ENCODE results near the gene DET1. TPM values are rescaled to one million over a fixed set of nuclear protein-coding genes. Genes with fewer than 3 reads are reported as not detected.

Gene DET1
- total RNA-seq, 1 experiment from 2014 or later: 5.2 TPM

DNA sequence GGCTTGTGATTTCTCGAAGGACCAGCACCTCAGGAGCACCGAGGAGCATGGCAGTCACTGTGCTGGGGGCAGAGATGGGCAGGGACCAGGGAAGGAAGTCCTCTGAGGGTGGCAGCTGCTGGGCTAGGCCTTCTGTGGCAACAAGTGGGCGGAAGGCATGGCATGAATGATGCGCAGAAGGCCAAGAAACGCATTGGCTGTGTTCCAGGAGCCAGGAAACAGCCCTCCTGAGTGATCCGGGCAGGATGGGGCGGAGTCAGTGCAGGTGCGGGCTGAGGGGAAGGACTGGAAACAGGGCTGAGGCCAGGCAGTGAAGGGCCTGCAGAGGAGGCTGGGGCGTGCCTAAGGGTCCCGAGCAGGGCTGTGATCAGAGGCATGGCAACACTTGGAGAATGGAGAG is 55.3 kb downstream of the DET1 start:
- no TSS peak for BruUV-seq (replicated peaks)
- Histone ChIP-seq H3K27ac (ENCODE audit: low read length) (no peak overlapping the region), H3K4me3 (ENCODE audit: low read depth in 2 of 2, low read length in 2 of 2) (no peak overlapping the region), H3K4me1 (ENCODE audit: control insufficient read depth, insufficient read depth, low read length) (no peaks in the 10 kb centered on the region), H3K36me3 (ENCODE audit: control insufficient read depth, insufficient read depth, low read length) (no peaks in the 10 kb centered on the region), H3K27me3 (ENCODE audit: control insufficient read depth, insufficient read depth, low read length) (no peaks in the 10 kb centered on the region), H3K9me3 (ENCODE audit: control insufficient read depth, insufficient read depth, low read depth, low read length) (no peaks in the 10 kb centered on the region)
- ATAC-seq: no peak
- in situ Hi-C loops (cut with HindIII; ENCODE audit: low pct_unique_long_range_greater_than_20kb, low sequenced_read_pairs) (no loop called here), intact Hi-C loops (cut with micrococcal nuclease; ENCODE audit: unreplicated experiment) (loop anchor here (5.0 kb wide), 1 partner anchor 121 kb away; no protein-coding TSS in a partner anchor)
- ChIA-PET CTCF (no interaction called here), POLR2A (no interaction called here)
- no peak for TF ChIP-seq POLR2AphosphoS5 (IDR thresholded peaks at IDR 0.05; ENCODE audit: low read depth, low read length)
- TF ChIP-seq, protein P1, sequence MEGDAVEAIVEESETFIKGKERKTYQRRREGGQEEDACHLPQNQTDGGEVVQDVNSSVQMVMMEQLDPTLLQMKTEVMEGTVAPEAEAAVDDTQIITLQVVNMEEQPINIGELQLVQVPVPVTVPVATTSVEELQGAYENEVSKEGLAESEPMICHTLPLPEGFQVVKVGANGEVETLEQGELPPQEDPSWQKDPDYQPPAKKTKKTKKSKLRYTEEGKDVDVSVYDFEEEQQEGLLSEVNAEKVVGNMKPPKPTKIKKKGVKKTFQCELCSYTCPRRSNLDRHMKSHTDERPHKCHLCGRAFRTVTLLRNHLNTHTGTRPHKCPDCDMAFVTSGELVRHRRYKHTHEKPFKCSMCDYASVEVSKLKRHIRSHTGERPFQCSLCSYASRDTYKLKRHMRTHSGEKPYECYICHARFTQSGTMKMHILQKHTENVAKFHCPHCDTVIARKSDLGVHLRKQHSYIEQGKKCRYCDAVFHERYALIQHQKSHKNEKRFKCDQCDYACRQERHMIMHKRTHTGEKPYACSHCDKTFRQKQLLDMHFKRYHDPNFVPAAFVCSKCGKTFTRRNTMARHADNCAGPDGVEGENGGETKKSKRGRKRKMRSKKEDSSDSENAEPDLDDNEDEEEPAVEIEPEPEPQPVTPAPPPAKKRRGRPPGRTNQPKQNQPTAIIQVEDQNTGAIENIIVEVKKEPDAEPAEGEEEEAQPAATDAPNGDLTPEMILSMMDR (IDR thresholded peaks at IDR 0.05): no peak
- TF ChIP-seq, protein P2, sequence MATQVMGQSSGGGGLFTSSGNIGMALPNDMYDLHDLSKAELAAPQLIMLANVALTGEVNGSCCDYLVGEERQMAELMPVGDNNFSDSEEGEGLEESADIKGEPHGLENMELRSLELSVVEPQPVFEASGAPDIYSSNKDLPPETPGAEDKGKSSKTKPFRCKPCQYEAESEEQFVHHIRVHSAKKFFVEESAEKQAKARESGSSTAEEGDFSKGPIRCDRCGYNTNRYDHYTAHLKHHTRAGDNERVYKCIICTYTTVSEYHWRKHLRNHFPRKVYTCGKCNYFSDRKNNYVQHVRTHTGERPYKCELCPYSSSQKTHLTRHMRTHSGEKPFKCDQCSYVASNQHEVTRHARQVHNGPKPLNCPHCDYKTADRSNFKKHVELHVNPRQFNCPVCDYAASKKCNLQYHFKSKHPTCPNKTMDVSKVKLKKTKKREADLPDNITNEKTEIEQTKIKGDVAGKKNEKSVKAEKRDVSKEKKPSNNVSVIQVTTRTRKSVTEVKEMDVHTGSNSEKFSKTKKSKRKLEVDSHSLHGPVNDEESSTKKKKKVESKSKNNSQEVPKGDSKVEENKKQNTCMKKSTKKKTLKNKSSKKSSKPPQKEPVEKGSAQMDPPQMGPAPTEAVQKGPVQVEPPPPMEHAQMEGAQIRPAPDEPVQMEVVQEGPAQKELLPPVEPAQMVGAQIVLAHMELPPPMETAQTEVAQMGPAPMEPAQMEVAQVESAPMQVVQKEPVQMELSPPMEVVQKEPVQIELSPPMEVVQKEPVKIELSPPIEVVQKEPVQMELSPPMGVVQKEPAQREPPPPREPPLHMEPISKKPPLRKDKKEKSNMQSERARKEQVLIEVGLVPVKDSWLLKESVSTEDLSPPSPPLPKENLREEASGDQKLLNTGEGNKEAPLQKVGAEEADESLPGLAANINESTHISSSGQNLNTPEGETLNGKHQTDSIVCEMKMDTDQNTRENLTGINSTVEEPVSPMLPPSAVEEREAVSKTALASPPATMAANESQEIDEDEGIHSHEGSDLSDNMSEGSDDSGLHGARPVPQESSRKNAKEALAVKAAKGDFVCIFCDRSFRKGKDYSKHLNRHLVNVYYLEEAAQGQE (IDR thresholded peaks at IDR 0.05; ENCODE audit: insufficient read depth in 1 of 2, low read depth in 2 of 2, low read length in 1 of 2): no peak
- TF ChIP-seq SIN3A (IDR thresholded peaks at IDR 0.05; ENCODE audit: borderline replicate concordance, insufficient read depth, low read depth, low read length): no peak
- no peak for TF ChIP-seq TCF7L2 (IDR thresholded peaks at IDR 0.05; ENCODE audit: low read depth, low read length)
- DNase-seq (ENCODE audit: low read depth, low spot score): no peak

DNA sequence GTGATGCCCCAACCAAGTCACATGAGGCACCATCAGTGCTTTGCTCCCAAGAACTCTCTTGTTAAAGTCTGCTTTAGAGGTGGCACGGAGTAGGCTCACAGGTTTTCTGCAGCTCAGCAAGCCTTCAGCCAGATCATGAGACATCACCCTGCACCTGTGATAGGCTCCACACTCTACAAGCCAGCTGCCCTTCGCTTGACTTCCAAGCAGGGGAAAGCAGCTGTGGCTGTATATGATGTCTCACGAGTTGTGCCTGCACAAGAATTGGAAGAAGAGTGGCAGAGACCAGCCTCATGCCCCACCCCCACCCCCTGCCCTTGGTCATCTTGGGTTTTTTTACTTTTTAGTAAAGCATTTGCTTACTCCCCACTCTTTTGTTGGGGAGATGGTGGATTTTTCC is 56.4 kb downstream of the DET1 start:
- no peak overlapping the region for H3K27ac ChIP-seq (ENCODE audit: low read length)
- H3K36me3 ChIP-seq (ENCODE audit: control insufficient read depth, insufficient read depth, low read length): no peaks in the 10 kb centered on the region
- ChIA-PET CTCF (interaction anchor here (0.6 kb wide), 1 partner anchor 113 kb away, joined by 10 read pairs; no protein-coding TSS in a partner anchor), POLR2A (no interaction called here)
- no peaks in the 10 kb centered on the region for H3K27me3 ChIP-seq (ENCODE audit: control insufficient read depth, insufficient read depth, low read length)
- no TSS peak for BruUV-seq (replicated peaks)
- no peak for TF ChIP-seq POLR2AphosphoS5 (IDR thresholded peaks at IDR 0.05; ENCODE audit: low read depth, low read length)
- TF ChIP-seq, protein P2 (IDR thresholded peaks at IDR 0.05; ENCODE audit: insufficient read depth in 1 of 2, low read depth in 2 of 2, low read length in 1 of 2): no peak
- TF ChIP-seq, protein P1 (IDR thresholded peaks at IDR 0.05): no peak
- TF ChIP-seq TCF7L2 (IDR thresholded peaks at IDR 0.05; ENCODE audit: low read depth, low read length): no peak
- TF ChIP-seq SIN3A (IDR thresholded peaks at IDR 0.05; ENCODE audit: borderline replicate concordance, insufficient read depth, low read depth, low read length): no peak
- intact Hi-C loops (cut with micrococcal nuclease; ENCODE audit: unreplicated experiment): loop anchor here (5.0 kb wide), 1 partner anchor 122 kb away; no protein-coding TSS in a partner anchor
- in situ Hi-C loops (cut with HindIII; ENCODE audit: low pct_unique_long_range_greater_than_20kb, low sequenced_read_pairs): no loop called here
- ATAC-seq (no peak), DNase-seq (ENCODE audit: low read depth, low spot score) (no peak)
- H3K4me3 ChIP-seq (ENCODE audit: low read depth in 2 of 2, low read length in 2 of 2): no peak overlapping the region
- no peaks in the 10 kb centered on the region for H3K4me1 ChIP-seq (ENCODE audit: control insufficient read depth, insufficient read depth, low read length)
- H3K9me3 ChIP-seq (ENCODE audit: control insufficient read depth, insufficient read depth, low read depth, low read length): no peaks in the 10 kb centered on the region
